Smooth muscle cell (in vitro differentiated cells): ENCODE data around the gene ENTR1. TPM values are rescaled to one million over a fixed set of nuclear protein-coding genes. Genes with fewer than 3 reads are reported as not detected.

Experiments
- DNase-seq: peaks from one replicate; lab custom pipeline; 2025; ENCODE audit not compliant: unreplicated experiment; lab: John Stamatoyannopoulos, UW
- H2AFZ ChIP-seq: fragments of 200-600 bp; sonication (generic); 2 replicates; pipeline ENCODE4 v1.6.0; 2016; ENCODE audit warnings: antibody characterized with exemption, low read depth, mild to moderate bottlenecking
- H3F3A ChIP-seq: fragments of 200-600 bp; sonication (generic); 2 replicates; pipeline ENCODE4 v1.6.0; 2017; ENCODE audit warnings: antibody characterized with exemption, low read depth
- H3K27ac ChIP-seq: fragments of 200-600 bp; sonication (generic); 2 replicates; pipeline ENCODE4 v1.5.1; 2016; ENCODE audit warnings: low read depth, mild to moderate bottlenecking
- H3K27me3 ChIP-seq: fragments of 200-600 bp; sonication (generic); 2 replicates; pipeline ENCODE4 v1.6.1; 2016; ENCODE audit warnings: low read depth, mild to moderate bottlenecking
- H3K36me3 ChIP-seq: fragments of 200-600 bp; sonication (generic); 2 replicates; pipeline ENCODE4 v1.5.1; 2016; ENCODE audit warnings: low read depth
- H3K4me1 ChIP-seq: fragments of 200-600 bp; sonication (generic); 2 replicates; pipeline ENCODE4 v1.5.1; 2016; ENCODE audit warnings: low read depth
- H3K4me2 ChIP-seq: fragments of 200-600 bp; sonication (generic); 2 replicates; pipeline ENCODE4 v1.6.0; 2016; ENCODE audit warnings: mild to moderate bottlenecking
- H3K4me3 ChIP-seq: fragments of 200-600 bp; sonication (generic); 2 replicates; pipeline ENCODE4 v1.5.1; 2016; ENCODE audit warnings: mild to moderate bottlenecking
- H3K79me2 ChIP-seq: fragments of 200-600 bp; sonication (generic); 2 replicates; pipeline ENCODE4 v1.6.0; 2016; ENCODE audit warnings: low read depth, mild to moderate bottlenecking
- H3K9ac ChIP-seq: fragments of 200-600 bp; sonication (generic); 2 replicates; pipeline ENCODE4 v1.6.0; 2016; ENCODE audit warnings: low read depth
- H3K9me3 ChIP-seq: fragments of 200-600 bp; sonication (generic); replicated peaks from 2 replicates; pipeline ENCODE4 v1.5.1; 2016; ENCODE audit warnings: low read depth
- H4K20me1 ChIP-seq: fragments of 200-600 bp; sonication (generic); 2 replicates; pipeline ENCODE4 v1.6.0; 2016; ENCODE audit warnings: low read depth
- WGBS: methylation state at CpG from one replicate; pipeline ENCODE4 v1.1.7; 2016; ENCODE audit warnings: low lambda C conversion rate; 5-methylcytosine and 5-hydroxymethylcytosine counted together
- polyA plus RNA-seq: library from polyadenylated mRNA; unstranded; fragments of >200 nt; fragmentation: Nextera tagmentation; extraction: Ambion mirVana; gene quantifications from 2 replicates; pipeline ENCODE4 v1.2.1, GENCODE V29; 2016
- total RNA-seq: library from RNA; depleted of rRNA; stranded (reverse); fragments of >200 nt; gene quantifications from 2 replicates; pipeline ENCODE4 v1.2.3, GENCODE V29; 2014
- TF ChIP-seq, protein P1 (sequence below): fragments of 200-600 bp; sonication (generic); IDR thresholded peaks from 2 replicates; pipeline ENCODE4 v1.5.1; 2017; ENCODE audit warnings: borderline replicate concordance, mild to moderate bottlenecking, antibody characterized with exemption; ENCODE audit not compliant: insufficient read depth, poor library complexity, severe bottlenecking

Gene ENTR1
- total and polyA plus RNA-seq, 2 experiments from 2014 or later = 25.4 to 28.9 TPM

DNA sequence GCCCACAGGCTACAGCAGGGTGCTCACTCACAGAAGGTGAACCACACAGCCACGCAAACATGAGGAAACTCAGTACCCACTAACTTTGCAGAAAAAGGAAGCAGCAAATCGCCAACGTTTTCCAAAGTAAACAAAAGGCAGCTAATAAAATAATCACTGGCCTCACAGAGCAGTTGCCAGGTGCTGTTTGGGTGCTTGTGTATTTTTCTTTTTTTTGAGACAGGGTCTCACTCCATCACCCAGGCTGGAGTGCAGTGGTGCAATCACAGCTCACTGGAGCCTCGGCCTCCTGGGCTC, 14.2 kb downstream of the ENTR1 start:
- H3K27ac ChIP-seq = no peak overlapping the region
- peaks cover 3% of the 10 kb centered on the region for H3K36me3 ChIP-seq
- no peak overlapping the region for H2AFZ ChIP-seq
- peaks cover 21% of the 10 kb centered on the region for H3K79me2 ChIP-seq
- TF ChIP-seq, protein P1, sequence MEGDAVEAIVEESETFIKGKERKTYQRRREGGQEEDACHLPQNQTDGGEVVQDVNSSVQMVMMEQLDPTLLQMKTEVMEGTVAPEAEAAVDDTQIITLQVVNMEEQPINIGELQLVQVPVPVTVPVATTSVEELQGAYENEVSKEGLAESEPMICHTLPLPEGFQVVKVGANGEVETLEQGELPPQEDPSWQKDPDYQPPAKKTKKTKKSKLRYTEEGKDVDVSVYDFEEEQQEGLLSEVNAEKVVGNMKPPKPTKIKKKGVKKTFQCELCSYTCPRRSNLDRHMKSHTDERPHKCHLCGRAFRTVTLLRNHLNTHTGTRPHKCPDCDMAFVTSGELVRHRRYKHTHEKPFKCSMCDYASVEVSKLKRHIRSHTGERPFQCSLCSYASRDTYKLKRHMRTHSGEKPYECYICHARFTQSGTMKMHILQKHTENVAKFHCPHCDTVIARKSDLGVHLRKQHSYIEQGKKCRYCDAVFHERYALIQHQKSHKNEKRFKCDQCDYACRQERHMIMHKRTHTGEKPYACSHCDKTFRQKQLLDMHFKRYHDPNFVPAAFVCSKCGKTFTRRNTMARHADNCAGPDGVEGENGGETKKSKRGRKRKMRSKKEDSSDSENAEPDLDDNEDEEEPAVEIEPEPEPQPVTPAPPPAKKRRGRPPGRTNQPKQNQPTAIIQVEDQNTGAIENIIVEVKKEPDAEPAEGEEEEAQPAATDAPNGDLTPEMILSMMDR = no peak
- H3K4me1 ChIP-seq = peaks cover 7% of the 10 kb centered on the region
- H3F3A ChIP-seq = no peaks in the 10 kb centered on the region
- H3K9ac ChIP-seq = no peak overlapping the region
- H3K9me3 ChIP-seq = no peaks in the 10 kb centered on the region
- no peak for DNase-seq
- WGBS = 97% methylated on average over 4 of the region's 4 CpGs
- no peak overlapping the region for H3K4me3 ChIP-seq
- no peak overlapping the region for H3K4me2 ChIP-seq
- H4K20me1 ChIP-seq = peaks cover 15% of the 10 kb centered on the region
- no peaks in the 10 kb centered on the region for H3K27me3 ChIP-seq

DNA sequence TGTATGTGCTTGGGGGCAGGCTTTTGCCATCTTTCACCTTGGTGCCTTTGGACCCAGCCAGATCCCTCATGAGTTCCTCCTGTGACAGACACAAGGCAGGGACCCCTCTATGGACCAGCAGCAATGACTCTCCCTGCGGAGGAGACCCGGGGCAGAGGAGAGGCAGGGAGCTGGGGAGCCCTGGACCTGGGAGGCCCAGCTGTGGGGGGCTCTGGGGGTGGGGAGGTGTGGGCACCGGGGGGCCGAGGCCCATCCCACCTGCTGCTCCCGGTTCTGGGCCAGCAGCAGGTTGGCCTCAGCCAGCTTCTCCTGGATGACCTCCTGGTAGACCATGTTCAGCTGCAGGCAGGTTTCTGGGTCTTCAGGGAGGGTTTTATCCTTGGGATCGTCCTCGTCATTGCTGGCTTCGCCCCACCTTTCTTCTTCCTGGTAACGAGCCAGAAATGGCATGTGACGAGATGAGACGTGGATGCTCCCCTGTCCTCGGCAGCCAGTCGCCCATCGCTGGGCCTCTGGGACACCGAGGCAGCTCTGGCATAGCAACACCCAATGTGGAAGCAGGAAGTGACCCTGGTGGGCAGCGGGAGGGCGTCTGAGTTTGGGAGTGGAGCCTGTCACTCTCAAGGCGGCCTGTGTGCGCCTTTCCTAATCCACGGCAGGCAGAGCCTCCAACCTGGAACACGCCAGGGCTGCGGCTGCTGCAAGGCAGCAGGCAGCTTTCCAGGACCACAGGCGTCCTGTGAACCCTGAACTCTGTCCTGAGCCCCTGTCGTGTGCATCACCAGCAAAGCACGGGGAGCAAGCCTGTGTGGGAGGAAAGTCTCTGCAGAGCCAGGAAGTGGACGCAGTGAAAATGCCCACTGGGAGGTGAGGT, 14.8 kb downstream of the ENTR1 start:
- Histone ChIP-seq H3K9ac (no peak overlapping the region), H3K79me2 (peaks cover 21% of the 10 kb centered on the region), H3K4me3 (no peak overlapping the region), H3F3A (no peaks in the 10 kb centered on the region), H3K27ac (no peak overlapping the region), H3K27me3 (no peaks in the 10 kb centered on the region), H4K20me1 (peaks cover 15% of the 10 kb centered on the region), H3K36me3 (peaks cover 3% of the 10 kb centered on the region), H3K4me1 (peaks cover 7% of the 10 kb centered on the region), H2AFZ (no peak overlapping the region), H3K9me3 (no peaks in the 10 kb centered on the region), H3K4me2 (no peak overlapping the region)
- no peak for DNase-seq
- 96% methylated on average over 26 of the region's 26 CpGs for WGBS
- TF ChIP-seq, protein P1 = no peak

DNA sequence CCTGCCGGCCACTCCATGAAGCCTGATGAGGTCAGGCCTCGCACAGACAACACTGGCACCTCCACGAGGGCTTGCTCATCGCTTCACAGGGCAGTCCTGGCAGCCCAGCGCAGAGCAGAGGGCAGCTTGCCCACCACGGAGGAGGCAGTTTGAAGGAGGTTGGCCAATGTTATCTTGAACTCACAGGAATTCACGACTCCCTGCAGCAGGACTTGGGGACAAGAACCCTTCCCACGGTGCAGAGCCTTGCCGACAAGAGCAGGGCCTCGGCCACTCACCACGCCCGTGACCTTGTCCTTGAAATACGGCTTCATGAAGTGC, 15.4 kb downstream of the ENTR1 start:
- peaks cover 20% of the 10 kb centered on the region for H3K79me2 ChIP-seq
- H3K36me3 ChIP-seq = peaks cover 3% of the 10 kb centered on the region
- no peak overlapping the region for H3K4me3 ChIP-seq
- no peak overlapping the region for H2AFZ ChIP-seq
- no peaks in the 10 kb centered on the region for H3K27me3 ChIP-seq
- TF ChIP-seq, protein P1 = no peak
- H3K27ac ChIP-seq = no peak overlapping the region
- no peaks in the 10 kb centered on the region for H3F3A ChIP-seq
- no peak for DNase-seq
- H3K4me2 ChIP-seq = no peak overlapping the region
- over 99% methylated on average over 13 of the region's 13 CpGs for WGBS
- no peaks in the 10 kb centered on the region for H3K9me3 ChIP-seq
- H3K9ac ChIP-seq = no peak overlapping the region
- H4K20me1 ChIP-seq = peaks cover 17% of the 10 kb centered on the region
- H3K4me1 ChIP-seq = peaks cover 7% of the 10 kb centered on the region
